CD4-positive, alpha-beta T cell treated with Interferon gamma for 1 hour (primary cell): ENCODE results near the gene KLHL29.
A peak's percentile ranks its signal among the peaks of the same experiment; 100 is the strongest.

Experiments
- DNase-seq: peaks from one replicate; pipeline ENCODE4 v3.0.0-alpha.2; 2020

Gene KLHL29

DNA sequence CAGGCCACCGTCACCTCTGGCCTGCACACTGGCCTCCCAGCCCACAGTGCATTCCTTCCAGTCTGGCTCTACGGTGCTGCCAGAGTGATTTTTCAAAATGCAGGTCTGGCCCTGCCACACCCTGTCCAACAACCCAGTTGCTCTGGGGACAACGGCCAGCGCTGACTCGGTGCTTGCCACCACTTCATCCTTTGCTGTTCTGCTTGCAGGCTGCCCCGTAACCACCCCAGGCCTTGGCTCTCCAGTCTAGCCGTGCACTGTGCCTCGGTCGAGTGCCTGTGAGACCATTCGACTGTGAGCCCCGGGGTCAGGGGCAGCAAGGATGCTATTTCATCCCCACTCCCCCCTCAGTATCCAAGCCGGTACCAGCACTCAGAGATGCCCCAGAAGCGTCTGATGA, 262.6 kb downstream of the KLHL29 start:
- no peak for DNase-seq

DNA sequence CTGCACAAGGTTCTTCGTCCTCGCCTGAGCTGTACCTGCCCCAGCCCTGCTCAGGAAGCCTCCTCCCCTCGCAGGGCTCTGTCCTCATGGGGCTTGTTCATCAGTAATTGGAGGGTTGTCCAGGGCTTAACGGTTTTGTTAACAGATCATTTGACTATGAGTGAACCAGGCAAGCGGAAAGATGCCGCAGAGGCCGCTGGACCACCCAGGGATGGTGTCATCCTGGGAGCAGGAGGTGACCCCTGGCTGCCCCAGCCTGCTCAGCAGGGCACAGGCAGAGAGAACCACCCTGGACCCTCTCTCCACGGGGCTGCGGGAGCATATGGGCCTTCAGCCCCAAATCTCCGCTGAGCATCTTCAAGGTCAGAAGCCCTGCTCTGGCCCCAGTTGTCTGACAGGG, 264.3 kb downstream of the KLHL29 start:
- DNase-seq: no peak

DNA sequence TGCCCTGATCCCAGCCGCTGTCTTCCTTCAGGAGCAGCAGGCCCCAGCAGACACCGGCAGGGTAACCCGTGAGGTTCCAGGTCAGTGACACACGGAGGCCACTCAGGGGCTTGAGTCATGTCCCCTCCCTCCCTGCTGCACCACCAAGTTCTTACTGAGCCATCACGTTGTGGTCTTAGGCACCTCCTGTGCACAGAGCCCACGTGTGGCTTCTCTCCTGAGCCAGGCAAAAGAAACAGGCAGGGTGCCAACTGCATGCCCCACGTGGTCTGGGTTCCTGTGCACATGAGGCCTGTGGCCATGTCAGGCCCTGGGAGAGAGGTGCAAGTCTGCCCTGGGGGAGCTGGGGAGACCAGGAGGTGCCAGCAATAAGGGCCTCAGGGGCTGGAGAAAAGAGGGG, 264.8 kb downstream of the KLHL29 start:
- no peak for DNase-seq

DNA sequence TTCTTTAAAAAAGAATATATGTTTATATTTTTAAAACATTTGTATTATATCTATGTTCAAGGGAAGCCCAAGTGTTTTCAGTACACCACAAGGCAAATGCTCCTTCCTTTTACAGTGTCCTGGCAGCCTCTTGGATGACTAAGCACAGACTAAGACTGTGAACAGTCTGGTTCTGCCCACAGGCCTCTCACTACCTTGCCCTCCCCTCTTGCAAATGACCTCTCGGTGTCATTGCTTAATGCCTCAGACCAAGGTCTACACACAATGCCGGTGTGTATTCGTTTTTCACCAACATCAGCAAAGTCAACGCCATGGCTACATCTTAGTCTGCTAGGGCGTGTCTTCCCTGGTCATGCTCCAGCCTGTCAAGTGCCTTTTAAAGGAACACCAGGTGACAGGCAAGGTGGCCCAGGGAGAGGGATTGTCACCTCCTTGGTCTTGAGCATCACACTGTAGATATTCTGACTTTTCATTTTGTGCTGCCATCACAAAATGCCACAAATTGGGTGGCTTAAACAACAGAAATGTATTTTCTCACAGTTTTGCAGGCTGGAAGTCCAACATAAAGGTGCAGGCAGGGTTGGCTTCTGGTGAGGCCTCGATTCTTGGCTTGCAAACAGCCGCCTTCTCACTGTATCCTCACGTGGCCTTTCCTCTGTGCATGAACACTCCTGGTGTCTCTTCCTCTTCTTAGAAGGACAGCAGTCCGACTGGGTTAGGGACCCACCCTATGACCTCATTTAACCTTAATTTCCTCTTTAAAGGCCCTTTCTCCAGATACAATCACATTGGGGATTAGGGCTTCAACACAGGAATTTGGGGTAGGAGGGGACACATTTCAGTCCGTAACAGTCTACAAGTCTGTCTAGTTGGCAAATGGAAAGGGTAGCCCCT, 266.5 kb downstream of the KLHL29 start:
- DNase-seq: no peak

DNA sequence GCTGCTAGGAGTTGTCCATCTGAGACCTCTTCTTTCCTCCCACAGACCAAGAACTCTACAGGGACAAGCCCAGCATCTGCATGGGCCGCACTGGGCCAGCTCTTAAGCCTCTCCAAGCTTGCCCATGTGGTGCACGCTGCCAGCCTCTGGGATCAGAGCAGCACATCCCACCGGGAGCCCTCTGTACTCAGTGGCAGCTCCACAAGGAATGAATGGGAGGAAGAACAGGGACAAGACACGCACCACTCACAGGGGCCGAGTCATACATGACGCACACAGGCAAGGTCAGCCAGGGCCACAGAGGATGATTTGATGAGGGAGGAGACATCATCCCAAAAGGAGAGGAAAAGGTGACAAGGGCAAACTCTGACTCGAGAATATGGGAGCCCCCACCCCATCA, 268.3 kb downstream of the KLHL29 start:
- DNase-seq: no peak

DNA sequence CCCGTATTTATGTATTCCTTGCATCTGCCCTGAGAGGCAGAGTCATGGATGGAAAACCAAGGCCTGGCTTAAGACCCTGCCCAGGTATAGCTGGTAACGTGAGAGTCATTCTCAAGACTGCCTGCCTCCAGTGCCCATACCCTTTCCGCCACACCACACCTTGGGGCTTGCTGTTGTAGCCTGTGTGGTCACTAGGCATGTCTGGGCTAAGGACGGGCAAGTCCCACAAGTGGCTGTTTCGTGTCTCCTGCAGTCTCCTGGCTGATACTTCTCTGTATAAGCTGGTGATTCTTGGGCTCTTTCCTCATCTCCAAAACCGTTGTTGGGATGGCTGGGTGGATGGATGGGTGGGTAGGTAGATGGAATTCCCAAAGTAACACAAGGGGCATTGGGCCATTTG, 269.8 kb downstream of the KLHL29 start:
- DNase-seq: no peak

DNA sequence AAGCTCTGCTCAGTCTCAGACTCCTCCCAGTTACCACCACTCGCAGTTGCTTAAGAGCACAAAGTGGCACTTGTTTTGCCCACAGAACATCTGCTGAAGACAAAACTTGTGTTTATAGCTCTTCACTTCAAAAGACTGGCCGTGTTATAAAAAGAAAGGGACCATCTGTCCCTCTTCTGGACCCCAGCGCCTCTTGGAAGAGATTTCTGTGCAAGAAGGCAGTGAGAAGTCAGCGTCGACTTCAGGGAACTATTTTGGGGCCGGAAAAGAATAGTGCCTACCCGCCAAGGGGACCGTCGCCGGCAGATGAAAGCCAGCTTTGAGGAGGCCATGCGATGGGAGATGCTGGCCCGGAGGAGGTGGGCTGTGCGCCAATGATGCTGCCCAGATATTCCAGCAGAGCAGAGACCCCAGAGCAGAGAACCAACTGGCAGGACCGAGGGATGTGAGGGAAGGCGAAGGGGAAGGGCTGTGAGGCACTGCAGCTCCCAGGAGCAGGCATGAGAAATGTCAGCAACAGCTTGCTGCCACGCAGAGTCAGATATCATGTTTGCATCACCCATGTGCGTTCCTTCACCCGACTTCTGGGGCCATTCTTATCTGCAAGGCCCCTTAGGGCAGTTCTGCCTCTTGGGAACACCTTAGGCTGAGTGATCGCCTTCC, 271.1 kb downstream of the KLHL29 start:
- no peak for DNase-seq

DNA sequence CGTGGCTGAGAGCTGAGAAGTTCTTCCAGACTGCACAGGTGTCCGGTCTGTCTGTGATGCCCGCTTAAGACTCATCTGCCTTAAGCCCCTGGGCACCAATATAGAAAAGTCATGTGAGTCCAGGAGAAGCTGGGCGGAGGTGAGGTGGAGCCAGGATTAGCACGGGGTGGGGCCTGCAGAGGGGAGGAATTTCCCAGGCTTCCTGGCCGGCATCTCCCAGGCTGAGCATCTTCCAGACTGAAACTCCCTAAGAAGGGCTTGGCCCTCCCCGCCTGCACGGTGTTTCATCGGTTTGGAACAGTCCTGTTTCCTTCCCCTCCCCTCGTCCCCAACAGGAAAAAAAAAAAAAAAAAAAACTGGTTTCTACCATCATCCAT, 271.6 kb downstream of the KLHL29 start:
- DNase-seq: no peak

DNA sequence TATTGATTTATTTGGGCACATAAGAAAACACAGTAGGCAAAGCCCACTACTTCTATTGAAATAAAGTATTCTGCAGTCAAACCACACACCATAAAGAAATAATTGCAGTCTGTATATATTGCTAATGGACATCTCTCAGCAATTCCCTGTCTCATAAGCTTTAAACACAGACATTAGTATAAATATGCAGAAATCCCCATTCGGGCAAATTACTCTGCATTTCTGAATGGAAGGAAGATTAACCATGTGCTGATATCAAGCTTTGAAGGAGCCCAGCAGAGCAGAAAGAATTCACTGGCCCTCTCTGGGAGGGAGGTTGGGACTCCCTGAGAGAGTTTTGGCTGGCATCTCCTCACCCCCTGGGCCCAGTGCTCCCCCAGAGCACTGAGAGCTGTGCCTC, 272.4 kb downstream of the KLHL29 start:
- DNase-seq: no peak

DNA sequence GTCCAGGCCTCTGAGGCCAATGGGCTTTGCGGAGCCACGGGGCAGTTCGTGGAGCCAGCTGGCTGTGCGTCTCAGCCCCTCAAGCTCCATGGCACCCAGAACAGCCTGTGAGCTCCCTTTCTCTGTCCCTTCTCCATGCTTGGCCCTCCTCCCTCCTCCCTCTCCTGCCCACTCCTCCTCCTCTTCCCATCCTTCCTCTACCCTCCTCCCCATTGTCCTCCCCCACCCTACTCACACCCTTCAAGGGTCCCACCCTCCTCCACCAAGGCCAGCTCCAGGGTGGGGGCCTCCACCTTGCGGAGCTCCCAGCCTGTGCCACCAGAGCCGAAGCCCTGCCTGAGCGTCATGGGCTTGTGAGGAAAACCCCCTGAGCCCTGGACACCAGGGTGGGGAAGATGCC, 273.0 kb downstream of the KLHL29 start:
- no peak for DNase-seq

DNA sequence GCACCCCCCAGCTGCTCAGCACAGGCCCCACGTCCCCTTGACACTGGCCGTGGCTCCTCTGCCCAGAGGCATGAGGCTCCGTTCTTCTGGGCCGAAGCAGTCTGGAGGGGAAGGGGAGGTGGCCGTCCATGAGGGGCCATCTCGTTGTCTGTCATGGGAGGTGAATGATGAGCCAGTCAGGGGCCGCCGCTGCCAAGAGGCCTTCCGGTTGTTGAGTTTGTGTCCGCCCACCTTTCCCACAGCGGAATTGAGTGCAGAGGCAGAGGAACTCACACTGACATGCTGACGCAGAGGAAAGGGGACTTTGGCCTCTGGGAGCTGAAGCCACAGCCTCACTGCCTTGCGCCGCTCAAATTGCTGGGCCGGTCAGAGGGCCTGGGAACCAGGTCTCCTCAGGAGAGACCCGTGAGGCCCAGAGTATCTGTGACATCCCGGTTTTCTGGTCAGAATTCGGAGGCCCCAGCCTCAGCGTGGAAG, 273.5 kb downstream of the KLHL29 start:
- peak; percentile 7 for DNase-seq

DNA sequence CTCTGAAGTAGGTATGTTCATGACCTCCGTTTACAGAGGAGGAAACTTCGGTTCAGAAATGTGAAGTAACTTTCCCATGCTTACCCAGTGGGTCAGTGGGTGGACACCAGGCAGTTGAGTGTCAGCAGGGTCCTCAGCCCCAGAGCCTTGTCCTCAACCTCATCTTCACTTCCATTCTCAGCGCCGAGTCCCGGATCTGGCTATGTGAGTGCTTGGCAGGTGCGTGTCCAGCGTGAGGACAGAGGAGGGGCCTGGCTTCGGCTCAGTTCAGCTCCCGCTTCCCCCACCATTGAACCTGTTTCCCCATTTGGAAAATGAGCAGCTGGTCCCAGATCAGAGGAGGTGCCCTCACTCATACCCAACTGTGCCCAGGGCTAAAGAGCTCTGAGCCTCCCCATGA, 274.3 kb downstream of the KLHL29 start:
- no peak for DNase-seq

DNA sequence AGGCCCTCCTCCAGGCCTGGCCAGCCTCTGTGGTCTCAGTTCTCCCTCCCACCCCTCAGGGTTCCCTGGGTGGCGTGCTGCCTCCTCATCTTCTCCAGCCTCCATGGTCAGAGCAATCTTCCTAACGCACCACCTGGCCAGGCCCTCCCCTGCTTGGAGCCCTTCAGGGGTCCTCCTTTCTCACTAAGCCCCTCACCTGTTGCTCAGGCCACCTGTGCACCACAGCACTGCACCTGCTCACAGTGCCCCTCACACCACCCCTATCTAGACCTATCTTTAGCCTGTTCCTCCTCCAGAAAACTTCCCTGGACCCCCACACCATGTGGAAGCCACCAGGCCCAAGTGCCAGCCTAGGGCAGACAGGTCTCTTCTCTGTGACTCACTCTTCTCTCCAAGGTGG, 274.8 kb downstream of the KLHL29 start:
- DNase-seq: no peak

DNA sequence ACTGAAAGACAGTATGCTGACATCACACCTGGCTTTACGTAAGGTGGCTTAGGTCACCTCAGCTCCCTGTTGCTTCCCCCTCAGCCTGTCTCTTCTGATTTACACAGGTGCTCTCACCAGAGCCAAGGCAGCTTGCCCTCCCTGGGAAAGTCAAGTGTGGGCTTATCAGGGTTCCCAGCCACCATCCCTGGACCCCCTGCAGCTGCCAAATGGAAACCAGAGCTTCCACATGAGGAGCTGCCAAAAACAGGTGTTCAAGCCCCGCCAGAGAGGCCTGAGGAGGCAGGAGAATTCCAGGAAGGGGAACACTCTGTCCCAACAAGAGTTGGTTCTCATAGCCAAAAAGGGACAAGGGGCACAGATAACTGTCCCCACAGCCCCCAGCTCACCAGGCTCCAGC, 275.3 kb downstream of the KLHL29 start:
- no peak for DNase-seq

DNA sequence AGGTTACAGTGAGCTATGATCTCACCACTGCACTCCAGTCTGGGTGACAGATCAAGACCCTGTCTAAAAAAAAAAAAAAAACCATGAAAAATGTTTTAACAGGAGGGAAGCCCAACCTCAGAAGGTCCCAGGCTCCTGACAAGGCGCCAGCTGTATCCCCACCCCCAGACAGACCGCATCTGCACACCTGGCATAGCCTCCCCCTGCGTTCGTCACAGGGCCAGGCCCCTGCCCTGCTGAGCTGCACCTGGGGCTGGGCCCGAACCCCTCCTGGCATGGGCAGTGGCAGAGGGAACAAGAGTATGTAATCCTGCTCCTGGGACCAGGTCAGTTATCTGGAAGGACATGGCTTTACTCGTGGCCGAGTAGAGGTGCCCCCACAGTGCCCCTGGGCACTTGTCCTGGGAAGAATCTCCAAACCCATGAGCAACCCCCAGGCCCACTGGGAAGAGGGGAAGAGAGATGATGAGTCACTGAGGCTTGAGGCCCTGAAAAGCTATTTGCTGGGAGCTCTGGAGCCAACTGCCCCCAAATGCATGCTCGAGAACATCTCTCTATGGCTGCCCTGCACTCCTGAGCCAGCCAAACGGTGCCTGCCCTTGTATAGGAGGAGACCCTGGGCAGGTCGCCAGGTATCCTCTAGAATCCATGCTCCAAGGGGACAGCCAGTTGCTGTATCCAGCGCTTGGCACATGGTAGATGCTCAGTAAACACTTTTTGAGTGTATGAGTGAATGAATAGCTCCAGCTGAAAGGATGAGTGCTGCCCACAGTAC, 276.5 kb downstream of the KLHL29 start:
- no peak for DNase-seq

DNA sequence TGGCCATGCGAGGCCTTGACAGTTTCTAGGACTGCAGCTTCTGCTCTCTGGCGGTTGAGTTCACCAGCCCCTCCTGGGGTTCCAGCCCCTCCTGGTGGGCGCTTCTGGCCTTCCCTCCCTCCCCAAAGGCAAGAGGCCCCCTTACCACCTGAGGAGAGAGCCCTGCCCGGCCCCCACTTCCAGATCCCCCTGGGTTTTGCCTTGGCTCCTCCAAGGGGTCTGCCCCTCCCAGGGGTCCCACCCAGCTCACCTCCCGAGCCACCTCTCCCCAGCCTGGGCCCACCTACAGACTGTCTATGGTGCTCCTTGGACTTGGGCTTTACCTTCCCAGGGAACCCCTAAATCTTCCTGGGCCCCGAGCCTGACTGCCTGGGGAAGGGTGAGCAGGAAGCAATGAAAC, 277.5 kb downstream of the KLHL29 start:
- DNase-seq: no peak

DNA sequence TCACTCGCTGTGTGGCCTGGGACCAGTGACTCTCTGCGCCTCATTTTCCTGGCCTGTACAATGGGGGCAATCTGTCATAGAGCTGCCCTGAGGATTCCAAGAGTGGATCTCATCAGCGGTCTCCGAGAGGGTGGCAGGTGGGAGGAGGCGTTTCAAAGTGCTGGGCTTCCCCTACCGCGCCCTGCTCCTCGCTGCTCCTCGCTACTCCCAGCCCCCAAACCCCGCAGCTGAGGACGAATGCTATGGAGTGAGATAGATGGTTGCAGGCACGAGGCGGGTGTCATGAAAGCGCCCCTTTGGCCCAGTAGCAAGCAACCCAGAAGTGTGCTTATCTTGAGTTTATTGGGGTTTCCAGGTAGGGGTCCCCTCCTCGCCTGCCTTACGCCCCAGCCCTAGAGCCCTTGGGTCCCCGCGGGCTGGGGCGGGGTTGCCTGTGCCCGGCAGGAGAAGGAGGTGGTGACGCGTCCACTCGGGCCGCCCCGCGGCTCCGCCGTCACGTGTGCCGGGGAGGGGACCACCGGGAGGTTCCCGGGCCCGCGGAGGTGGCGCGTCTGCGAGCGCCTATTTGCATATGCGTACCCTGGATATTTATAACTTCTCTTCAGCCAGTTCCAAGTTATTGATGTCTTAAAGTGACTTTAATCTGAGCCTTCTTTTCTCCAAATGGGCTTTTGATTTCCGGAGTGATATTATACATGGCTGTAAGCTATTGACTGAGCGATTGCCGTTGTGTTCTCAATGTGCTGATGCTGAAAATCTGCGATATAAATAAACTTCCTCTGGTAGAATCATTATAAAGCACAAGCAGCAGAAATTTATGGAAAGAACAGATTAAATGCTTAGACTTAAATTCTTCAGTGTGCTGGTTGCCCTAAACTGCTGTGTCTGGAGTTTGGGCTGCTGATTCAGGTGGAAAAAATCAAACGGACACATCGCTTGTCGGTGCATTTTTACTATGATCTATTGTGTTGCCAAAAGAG, 278.3 kb downstream of the KLHL29 start:
- no peak for DNase-seq

DNA sequence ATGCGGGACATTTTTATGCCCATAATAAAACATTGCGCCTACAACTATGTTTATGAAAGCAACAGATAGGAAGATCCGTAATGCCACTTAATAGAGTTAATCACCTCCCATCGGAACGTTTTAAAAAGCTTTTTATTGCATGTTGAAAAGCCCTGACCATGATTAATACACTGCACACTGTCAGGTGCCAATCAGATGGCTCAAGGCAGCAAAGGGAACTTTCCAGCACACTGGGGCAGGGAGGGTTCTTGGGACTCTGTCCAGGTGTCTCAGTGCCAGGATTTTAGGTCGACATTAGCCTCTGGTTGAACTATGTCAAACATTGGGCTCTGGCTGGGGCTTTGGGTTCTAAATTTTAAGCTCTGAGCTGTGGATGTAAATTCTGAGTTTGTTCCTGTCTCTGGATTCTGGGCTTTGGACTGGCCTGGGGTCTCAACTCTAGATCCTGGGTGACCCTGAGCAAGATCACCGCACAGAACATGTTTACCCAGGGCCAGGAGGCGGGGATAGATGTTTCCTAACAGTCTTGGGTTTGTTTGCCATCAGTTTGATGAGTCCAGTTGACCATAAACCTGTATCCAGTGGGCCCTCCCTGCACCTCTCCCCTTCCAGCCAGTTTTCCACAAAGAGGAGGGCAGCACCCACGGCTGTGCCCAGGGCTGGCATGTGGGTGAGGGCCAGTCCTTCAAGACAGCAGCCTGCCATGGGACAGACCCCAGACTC, 279.2 kb downstream of the KLHL29 start:
- DNase-seq: no peak

DNA sequence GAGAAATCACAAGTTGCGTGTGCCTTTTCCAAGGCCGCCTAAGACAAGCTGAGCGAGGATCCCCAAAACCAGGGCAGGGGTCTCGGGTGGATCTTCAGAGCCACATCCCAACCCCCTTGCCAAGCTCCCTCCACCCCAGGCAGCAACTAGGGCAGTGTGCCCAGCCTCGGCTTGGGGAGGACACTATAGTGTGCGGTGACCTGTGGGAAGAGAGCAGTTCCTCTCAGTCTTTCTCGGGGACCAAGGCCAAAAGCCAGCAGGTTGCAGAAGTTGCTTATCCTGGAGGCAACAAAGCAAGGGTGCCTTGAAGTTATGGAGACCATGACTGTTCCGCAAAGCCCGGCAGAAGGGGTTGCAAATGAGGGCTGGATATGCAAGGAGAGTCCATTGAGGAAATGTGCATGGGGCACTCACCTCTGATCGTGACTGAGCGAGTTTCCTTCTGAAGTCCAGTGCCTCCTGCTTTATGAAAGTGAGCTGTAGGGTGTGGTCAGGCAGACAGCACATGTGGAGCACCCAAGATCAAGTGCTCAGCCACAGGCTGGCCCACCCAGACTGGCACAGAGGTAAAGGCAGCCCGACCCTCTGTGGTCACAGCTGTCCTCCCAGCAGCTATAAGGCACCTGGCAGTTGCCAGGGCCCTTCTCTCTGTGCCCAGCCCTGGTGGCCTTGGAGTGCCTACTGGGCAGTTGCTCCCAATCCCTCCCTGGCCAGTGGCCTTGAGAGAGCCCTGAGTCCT, 281.4 kb downstream of the KLHL29 start:
- no peak for DNase-seq

DNA sequence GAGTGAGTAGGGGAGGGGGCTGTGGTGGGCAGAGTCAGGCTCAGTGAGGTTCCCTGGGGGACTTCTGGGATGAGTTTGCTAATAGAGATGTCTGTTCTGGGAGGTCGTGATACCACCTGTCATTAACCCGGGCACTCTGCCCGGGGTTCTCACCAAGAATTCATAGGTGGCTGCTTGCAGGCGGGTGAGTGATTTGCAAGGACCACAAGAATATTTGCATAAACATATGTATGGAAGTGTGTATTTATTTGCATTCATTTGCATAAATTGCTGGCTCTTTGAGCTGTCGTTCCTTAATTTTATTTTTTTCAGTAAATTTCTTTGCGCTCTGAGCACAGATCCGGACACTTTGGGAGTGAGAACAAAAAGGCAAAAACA, 282.0 kb downstream of the KLHL29 start:
- no peak for DNase-seq

DNA sequence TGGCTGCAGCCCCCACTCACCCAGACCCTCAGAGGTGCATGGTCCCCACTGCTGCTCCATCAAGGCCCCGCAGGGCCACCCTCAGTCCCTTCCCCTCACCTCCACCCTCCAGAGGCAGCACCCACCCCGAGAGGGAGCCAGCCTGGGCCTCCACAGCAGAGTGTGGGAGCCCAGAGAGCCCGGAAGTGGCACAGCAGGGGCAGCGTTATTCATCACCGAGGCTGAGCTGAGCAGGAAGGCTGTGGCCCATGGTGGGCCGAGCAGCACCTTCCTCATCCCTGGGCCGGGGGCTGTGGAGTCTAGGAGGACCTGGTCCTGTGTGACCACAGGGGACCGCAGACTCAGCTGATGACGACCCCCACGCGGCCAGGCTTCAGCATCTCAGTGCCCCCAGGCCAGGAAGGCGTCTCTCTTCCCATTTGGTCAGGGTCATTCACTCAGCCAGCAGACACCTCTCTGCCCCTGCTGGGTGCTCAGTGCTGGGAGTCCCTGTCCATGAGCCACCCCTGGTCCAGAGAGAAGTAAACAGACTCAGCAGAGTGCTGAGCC, 283.9 kb downstream of the KLHL29 start:
- DNase-seq: no peak
